ENCODE results near the gene CES4A.

DNA sequence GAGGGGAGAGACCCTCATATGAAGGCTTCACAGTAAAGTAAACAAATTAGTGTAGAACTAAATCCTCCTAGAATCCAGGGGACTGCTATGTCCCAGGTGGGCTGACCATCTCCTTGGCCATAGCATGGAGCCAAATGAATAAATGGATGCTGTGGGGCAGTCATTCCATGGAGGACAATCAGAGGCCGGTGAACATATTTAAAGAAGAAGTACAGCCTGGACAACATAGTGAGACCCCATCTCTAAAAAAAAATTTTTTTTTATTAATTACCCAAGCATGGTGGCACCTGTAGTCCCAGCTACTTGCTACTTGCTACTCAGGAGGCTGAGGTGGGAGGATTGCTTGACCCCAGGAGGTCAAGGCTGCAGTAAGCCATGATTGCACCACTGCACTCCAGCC lies 35.3 kb downstream of the CES4A start:
- TF ChIP-seq CTCF (conservative IDR thresholded peaks at IDR 0.05 in 1 of 2, IDR thresholded peaks at IDR 0.05 in 1 of 2; ENCODE audit: low read depth in 1 of 2, low read length in 2 of 2) (no peak), EZH2 (IDR thresholded peaks at IDR 0.05; ENCODE audit: low read length, missing control alignments) (no peak)

All from fibroblast of lung (primary cell).